IMR-90 (cell line): ENCODE measurements around the gene GPR158.

Source experiments
- POLR2A ChIP-seq: IDR thresholded peaks from 2 replicates; pipeline ENCODE4 v1.6.1; 2012; ENCODE audit warnings: mild to moderate bottlenecking, low read depth, low read length
- TF ChIP-seq, protein P1 (sequence below): conservative IDR thresholded peaks from 2 replicates; pipeline ENCODE4 v1.5.1; 2012; ENCODE audit warnings: mild to moderate bottlenecking, low read depth, low read length, improper control_type of control experiment

DNA sequence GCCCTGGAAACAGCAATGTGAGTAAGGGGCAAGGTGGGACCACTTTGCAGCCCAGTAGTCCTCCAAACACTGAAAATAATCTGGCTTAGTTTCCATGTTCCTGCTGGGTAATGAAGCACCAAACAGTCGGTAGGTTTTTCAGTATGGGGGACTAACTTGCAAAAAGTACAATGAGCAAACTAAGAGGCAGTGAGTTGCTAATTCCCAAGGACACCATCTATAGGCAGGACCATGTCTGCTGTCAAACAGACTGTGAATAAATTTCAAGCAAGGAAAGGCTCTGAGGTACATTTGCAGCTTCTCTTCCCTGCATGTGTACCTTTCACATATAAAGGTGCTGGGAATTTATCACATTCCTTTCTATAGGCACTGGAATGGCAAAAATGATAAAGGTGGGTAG is 327.7 kb downstream of the GPR158 start:
- TF ChIP-seq POLR2A = no peak
- TF ChIP-seq, protein P1, sequence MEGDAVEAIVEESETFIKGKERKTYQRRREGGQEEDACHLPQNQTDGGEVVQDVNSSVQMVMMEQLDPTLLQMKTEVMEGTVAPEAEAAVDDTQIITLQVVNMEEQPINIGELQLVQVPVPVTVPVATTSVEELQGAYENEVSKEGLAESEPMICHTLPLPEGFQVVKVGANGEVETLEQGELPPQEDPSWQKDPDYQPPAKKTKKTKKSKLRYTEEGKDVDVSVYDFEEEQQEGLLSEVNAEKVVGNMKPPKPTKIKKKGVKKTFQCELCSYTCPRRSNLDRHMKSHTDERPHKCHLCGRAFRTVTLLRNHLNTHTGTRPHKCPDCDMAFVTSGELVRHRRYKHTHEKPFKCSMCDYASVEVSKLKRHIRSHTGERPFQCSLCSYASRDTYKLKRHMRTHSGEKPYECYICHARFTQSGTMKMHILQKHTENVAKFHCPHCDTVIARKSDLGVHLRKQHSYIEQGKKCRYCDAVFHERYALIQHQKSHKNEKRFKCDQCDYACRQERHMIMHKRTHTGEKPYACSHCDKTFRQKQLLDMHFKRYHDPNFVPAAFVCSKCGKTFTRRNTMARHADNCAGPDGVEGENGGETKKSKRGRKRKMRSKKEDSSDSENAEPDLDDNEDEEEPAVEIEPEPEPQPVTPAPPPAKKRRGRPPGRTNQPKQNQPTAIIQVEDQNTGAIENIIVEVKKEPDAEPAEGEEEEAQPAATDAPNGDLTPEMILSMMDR = no peak
